Measurements from ENCODE around the gene NUDT6.

NUDT6 gene

DNA sequence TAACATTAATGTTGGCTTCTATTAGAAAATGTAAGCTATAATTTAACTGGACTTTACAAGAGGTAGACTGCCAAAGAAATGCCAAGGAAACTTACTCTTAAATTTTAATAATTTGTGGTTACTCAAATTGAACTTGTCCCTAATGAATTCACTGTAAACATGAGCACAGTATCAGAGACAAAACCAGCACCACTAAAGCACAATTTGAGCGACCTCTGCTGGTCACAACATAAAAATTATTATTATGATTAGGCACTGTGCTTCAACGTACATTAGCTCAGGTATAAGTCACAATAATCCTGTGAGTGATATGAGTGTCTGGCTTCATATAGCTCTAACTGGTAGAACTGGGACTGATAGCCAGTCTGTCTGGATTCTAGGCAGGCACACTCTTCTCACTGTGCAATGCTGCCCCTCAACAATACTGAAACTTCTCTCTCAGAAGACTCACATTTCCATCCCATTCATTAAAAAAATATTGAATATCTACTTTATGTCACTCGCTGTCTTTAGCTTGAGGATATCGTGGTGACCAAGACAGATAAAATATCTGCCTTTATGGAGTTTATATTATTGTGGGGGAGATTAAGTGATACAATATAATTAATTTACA is 8.0 kb downstream of the NUDT6 start:
- no peak for DNase-seq (ENCODE audit: low read depth in 3 of 3)

DNA sequence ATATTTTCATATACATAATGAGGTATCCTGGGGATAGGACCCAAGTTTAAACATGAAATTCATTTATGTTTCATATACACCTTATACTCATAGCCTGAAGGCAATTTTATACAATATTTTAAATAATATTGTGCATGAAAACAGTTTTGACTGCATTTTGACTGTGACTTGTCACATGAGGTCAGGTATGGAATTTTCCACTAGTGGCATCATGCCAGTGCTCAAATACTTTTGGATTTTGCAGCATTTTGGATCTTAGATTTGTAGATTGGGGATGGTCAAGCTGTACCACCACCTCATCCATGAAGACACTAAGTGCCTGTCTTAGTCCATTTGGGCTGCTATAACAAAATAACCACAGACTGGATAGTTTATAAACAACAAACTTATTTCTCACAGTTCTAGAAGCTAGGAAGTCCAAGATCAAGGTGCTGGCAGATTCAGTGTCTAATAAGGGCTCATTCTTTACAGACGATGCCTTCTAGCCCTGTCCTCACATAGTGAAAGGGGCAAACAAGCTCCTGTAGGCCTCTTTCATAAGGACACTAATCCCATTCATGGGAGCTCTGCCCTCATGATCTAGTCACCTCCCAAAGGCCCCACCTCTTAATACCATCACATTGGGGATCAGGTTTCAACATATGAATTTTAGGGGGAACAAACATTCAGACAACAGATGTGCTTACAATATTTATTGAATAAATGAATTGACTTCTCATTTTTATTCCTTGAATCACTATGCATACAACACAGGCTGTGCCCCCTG is 9.4 kb downstream of the NUDT6 start:
- no peak for DNase-seq (ENCODE audit: low read depth in 3 of 3)

DNA sequence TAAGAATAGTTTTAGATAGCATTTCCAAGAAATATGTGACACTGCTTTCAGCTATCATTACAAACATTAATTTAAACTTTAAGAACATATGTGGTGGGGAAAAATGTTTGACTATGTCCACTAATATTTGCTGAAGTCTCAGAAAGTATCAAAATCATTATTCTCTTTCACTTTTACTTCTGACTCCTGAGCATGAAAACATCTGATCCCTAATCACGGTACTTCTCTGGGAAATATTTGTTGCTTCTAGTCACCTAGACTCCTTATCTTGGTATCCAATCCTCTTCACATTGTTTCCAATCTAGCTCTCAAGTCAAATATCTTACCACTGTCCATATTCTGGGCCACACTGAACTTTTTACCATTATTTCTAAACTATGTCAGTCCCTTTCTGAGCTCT is 10.8 kb downstream of the NUDT6 start:
- no peak for DNase-seq (ENCODE audit: low read depth in 3 of 3)

DNA sequence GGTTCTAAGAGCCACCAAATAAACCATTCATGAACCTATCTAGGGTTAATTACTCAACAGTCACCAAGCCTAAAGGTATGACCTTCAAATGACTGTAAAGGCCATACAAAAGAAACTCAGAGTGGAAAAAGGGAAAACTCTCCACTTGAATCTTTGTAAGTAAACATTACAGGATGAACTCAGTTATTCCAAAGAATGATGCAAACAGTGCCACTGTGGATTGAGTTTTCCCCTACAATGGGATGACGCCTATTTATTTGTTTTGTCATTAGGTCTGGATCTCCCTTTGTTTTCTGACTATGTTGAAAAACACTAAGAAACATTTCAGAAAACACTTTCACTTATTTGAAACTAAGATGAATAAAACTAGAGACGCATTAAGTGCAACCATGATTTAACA is 12.7 kb downstream of the NUDT6 start:
- no peak for DNase-seq (ENCODE audit: low read depth in 3 of 3)

DNA sequence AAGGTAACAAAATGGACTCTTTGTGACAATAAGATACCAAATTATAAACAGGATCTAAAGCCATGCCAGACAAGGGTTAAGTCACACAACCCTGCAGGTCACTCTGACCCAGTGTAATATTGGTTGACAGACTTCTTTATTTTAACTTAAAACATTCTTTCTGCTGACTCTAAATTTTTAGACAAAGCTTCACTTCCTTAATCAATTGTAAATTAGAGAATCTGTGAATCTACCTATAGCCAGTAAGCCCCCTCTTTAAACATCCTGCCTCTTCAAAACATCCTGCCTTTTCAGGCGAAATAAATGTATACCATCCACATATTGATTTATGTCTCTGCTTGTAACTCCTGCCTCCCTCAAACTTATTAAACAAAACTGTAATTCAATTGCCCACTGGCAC is 14.2 kb downstream of the NUDT6 start:
- no peak for DNase-seq (ENCODE audit: low read depth in 3 of 3)

DNA sequence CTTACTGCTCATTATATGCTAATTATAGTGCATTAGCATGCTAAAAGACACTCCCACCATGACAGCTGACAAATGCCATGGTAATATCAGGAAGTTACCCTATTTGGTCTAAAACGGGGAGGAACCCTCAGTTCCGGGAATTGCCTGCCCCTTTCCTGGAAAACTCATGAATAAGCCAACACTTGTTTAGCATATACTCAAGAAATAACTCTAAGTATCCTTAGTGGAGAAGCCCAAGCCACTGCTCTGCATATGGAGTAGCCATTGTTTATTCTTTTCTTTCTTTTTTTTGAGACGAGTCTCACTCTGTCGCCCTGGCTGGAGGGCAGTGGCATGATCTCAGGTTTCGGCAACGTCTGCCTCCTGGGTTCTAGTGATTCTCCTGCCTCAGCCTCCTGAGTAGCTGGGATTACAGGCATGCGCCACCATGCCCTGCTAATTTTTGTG is 15.5 kb downstream of the NUDT6 start:
- no peak for DNase-seq (ENCODE audit: low read depth in 3 of 3)

DNA sequence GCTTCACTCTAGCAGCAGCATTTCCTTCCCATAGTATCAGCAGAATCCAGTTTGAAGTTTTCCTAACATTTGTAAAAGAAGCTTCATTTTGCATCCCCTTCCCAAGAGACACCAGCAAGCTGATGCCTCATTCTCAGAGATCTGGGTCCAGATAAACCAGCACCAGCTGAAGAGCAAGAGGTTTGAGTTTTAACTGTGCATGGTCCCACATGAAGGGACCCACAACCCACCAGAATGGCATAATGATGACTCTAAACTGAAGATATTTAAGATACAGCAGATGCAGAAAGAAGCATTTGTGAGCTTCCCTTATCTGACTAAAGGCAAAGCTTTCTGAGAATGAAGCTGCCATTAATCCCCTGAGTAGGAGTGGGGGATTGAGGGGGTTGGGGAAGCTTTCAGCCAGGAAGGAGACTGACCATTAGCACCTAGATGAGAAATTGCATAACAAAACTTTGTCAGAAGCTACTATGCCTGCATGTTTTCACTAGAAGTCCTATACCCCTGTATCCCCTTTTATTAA is 18.6 kb downstream of the NUDT6 start:
- DNase-seq (ENCODE audit: low read depth in 3 of 3): no peak

DNA sequence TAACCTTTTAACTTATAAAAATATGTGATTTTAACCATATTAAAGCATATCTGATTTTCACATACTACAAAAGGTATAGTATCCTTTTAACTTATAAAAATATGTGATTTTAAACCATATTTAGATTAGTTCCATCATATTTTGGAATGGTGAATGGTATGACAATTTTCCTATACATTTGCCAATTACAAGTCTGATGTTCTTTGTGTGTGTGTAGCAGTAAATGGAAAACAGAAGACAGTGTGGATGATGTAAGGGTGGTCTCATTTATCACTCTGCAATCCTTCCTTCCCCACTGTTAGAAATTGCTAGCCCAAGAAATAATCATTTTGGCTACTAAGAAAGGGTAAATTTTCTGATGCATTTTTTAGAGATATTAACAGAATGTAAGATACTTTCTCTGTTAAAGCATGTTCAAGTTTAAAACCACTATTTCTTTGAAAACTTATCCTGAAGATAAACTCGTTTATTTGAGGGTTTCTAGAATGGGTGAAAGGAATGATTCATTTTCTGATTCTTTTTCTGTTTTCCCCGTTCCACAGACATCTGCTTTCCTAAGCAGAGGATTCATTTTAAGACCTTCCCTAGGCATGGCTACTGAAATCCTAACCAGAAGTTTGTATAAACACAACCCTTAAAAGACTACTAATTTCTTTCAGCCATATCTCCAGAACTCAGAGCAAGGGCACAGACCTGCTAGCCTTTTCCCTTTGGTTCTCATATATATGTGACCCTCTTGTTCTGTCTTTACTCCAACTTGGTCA is 21.0 kb downstream of the NUDT6 start:
- no peak for DNase-seq (ENCODE audit: low read depth in 3 of 3)

DNA sequence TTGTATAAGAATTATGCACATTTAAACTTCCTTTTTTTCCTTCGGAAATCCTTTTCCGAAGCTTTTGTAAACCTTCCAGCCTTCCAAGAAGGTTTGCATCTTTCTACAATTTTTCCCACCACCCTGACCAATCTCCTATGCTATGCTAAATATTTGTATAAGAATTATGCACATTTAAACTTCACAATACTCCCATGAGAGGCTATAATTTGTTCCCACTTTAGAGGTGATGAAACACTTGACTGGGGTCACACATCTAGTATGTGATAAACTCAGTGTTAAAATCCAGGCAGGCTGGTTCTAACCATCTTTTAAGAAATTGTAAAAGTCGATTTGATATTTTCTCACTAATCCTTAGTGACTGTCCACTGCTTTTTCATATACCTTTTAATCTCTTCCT is 22.1 kb downstream of the NUDT6 start:
- no peak for DNase-seq (ENCODE audit: low read depth in 3 of 3)

DNA sequence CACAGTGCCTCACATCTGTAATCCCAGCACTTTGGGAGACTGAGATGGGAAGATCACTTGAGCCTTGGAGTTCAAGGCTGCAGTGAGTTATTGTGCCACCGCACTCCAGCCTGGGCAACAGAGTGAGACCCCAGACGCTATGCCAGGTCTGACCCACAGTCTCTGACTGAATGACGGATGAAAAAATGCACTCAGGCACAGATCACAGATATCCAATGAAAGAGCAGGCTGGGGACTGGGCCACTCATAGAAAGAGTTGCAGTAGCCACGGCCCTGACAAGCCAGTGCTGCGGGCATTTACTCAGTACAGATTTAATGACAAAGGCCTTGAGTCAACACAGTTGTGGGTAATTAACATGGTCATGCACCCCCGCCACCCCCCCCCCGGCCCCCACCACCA is 22.7 kb downstream of the NUDT6 start:
- DNase-seq (ENCODE audit: low read depth in 3 of 3): no peak

DNA sequence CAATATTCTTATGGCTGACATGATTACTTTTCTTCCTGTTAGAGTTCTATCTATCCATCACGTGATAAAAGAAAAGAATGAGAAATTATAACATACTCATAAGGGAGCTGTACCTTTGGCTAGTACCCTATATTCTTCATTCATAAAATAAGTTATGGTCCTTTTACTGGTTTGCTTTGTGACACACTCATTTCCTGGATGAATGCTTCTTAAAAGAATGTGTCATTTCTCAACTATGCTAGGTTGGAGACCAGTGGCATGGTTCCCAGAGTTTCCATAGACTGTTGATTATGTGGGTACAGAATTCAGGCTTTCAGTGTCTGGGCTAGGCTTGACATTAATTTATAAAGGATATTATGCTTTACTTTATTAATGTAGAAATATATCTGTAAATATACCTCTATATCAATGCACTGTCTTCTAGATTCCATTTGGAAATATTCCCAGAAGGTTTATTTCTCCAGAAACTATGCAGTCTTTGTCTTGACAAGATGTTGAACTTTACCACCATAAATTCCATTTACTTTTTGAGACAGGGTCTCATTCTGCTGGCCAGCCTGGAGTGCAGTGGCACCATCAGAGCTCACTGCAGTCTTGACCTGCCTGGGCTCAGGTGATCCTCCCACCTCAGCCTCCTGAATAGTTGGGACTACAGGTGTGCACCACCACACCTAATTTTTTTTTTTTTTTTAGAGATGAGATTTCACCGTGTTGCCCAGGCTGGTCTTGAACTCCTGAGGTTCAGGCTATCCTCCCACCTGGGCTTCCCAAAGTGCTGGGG is 23.8 kb downstream of the NUDT6 start:
- DNase-seq (ENCODE audit: low read depth in 3 of 3): no peak

DNA sequence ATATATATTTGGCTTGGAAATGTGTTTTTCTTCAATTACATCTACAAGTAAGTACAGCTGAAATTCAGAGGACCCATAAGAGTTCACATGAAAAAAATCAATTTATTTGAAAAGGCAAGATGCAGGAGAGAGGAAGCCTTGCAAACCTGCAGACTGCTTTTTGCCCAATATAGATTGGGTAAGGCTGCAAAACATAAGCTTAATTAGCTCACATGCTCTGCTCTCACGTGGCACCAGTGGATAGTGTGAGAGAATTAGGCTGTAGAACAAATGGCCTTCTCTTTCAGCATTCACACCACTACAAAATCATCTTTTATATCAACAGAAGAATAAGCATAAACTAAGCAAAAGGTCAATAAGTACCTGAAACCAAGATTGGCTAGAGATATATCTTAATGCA is 26.1 kb downstream of the NUDT6 start:
- DNase-seq (ENCODE audit: low read depth in 3 of 3): no peak

DNA sequence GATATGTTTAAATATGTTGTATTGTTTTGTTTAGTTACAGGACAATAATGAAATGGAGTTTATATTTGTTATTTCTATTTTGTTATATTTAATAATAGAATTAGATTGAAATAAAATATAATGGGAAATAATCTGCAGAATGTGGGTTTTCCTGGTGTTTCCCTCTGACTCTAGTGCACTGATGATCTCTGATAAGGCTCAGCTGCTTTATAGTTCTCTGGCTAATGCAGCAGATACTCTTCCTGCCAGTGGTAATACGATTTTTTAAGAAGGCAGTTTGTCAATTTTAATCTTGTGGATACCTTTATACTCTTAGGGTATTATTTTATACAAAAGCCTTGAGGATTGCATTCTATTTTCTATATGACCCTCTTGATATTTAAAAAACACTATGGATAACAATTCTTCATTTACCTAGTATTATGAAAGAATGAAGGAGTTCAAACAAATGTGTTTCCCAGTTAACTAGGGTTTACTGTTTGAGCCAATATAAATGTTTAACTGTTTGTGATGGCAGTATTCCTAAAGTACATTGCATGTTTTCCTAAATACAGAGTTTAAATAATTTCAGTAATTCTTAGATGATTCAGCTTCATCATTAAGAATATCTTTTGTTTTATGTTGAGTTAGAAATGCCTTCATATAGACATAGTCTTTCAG is 26.9 kb downstream of the NUDT6 start:
- DNase-seq (ENCODE audit: low read depth in 3 of 3): no peak

DNA sequence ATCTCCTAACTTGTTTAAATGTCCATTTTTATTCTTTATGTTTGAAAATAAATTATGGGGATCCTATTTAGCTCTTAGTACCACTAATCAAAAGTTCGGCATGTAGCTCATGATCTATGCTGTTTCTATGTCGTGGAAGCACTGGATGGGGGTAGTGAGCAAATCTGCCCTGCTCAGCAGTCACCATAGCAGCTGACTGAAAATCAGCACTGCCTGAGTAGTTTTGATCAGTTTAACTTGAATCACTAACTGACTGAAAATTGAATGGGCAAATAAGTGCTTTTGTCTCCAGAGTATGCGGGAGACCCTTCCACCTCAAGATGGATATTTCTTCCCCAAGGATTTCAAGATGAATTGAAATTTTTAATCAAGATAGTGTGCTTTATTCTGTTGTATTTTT is 27.6 kb downstream of the NUDT6 start:
- no peak for DNase-seq (ENCODE audit: low read depth in 3 of 3)

DNA sequence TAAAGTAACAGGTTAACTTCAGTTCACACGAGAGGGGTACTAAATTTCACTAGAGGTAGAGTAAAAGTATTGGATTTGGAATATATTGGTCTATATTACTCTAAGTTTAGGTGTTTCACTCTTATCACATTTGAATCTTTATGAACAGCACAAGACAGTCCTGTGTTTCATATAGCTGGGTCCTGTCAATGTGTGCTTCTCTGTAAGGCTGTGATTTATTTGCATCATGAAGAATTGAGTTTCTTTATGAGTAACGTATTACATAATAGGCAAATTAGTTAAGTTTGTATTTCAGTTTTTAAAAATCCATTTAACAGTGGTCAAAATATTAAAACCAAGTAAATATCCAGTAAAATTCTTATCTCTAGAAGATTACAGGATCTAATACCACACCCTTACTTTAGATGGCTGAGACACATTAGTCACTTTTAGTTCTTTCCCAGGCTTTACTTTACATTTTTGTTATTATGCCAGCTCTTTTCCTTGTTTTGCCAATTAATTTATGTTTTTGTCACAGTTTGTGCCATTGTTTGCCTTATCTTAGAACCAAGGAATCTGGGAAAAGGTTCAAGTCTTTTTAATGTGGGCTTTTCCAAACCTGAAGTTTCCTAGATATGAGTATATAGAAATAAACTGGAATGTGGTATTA is 32.1 kb downstream of the NUDT6 start:
- no peak for DNase-seq (ENCODE audit: low read depth in 3 of 3)

DNA sequence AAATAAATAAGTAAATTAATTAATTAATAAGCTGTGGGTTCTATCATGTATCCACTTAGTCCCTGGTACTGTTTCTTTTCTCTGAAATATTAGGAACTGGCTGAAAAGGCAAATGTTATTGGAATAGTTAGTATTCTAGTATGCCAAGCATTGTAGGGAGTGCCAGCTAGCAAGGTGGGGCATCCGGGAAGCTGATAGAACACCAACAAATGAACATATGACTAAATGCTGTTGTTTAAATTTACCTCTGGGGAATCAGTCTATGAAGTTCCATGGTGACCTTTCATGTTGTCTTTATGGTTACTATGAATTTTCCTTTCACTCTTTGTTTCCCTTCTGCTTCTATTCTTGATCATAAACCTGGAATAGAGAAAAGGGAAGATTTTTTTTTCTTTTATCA is 32.7 kb downstream of the NUDT6 start:
- DNase-seq (ENCODE audit: low read depth in 3 of 3): no peak

DNA sequence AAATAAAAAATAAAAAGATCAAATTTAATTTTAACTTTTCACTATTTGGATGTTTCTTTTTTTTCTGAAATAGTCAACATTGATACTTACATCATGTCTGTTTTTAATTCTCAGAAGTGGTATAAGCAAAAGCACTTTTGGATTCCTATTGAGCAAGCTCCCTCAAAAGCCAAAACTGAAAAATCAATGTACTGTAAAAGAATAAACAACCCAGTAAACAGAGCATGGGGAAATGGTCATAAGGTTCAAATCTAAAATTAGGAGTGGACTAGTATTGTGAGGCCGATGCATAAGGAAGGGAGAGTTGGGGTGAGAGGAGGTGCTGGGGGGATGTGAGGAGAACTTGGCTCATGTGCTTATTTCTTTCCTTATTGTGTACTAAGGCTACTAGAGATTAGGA is 37.9 kb downstream of the NUDT6 start:
- no peak for DNase-seq (ENCODE audit: low read depth in 3 of 3)

DNA sequence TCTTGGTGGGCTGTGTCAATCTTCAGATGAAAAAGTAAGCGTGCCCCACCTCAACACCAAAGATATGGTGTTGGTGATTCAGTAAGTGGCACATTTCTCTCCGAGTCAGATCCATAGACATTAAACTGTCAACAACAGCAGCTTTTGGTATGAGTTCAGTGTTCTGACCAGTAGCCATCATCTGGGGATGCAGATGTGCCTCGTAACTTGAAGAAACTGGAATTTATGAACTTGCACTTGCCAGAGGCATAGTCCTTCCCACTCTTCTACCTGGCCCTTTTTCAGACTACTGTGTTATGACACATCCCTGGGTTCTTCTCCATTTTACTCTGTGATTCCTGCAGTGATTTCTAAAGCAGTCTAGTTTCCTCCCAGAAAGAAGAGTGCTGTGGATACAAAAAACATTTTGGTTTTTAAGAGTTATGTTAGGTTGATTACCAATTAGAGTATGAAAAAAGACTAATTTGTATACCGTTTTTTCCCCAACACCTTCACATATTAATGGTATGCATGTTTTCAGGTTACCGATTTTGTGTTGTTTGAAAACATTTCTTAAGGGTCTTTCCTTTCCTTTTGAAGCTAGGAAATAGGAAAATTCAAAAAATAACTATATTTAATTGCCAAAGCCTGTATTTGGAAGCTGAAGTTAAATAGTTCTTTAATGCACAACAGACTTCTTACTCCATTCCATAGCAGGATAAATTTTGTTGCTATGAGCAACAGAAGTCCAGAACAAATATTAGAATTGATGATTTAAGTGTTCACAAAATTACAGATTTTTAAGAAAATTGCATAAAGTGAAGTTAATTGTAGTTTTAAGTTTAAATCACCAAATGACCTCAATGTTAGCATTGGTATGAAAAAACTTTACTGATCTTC is 39.3 kb downstream of the NUDT6 start:
- DNase-seq (ENCODE audit: low read depth in 3 of 3): no peak

DNA sequence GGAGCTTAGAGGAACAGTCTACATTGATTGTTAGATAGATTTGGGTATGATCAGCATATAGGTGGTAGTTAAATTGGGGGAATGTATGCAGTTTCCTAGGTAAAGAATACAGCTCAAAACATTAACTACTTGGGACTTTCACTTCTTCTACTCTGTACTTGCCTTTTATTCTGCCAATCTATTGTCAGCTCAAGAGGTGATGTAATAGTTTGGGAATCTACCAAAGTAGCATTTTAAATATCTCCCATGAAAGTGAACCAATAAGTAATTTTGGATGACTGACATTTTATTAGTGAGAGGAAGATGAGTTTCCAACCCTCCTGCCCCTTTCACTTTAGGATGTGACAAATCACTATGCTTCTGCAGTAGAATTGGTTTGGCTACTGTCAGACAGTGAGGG is 43.4 kb downstream of the NUDT6 start:
- no peak for DNase-seq (ENCODE audit: low read depth in 3 of 3)

DNA sequence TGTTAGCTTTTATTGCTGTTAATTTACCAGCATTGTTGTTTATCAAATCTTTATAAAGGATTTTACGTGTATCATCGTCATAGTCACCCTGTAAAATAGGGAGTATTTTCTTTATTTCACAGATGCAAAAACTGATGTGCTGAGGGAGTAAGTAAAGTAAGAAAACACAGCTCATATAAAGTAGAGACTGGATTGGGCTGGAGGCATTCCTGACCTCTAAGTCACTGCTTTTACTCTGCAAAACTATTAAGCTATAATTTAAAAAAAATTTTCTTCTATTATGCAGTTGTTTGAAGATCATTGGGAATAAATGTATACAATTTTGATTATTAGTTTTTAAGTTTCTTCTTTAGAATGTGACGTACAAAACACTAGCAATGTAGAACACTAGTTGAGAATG is 45.9 kb downstream of the NUDT6 start:
- DNase-seq (ENCODE audit: low read depth in 3 of 3): no peak
